Osteoblast (primary cell): Measurements from ENCODE around the gene LRRC4B. TPM values are rescaled to one million over a fixed set of nuclear protein-coding genes. Genes with fewer than 3 reads are reported as not detected.

Experiments
- DNase-seq: peaks from one replicate; pipeline ENCODE4 v3.0.0; 2011; ENCODE audit warnings: low spot score, mixed read lengths; ENCODE audit not compliant: insufficient read length; ENCODE audit errors: missing footprints
- H2AFZ ChIP-seq: 2 replicates; pipeline ENCODE4 v1.6.0; 2011; ENCODE audit warnings: mild to moderate bottlenecking, low read length
- H3K27ac ChIP-seq: 2 replicates; pipeline ENCODE4 v1.5.1; 2011; ENCODE audit warnings: mild to moderate bottlenecking, low read depth, low read length, moderate library complexity
- H3K27me3 ChIP-seq: 2 replicates; pipeline ENCODE4 v1.6.0; 2012; ENCODE audit warnings: mild to moderate bottlenecking, control low read depth, inconsistent platforms, low read length, moderate library complexity; ENCODE audit not compliant: insufficient read depth
- H3K36me3 ChIP-seq: 2 replicates; pipeline ENCODE4 v1.5.1; 2011; ENCODE audit warnings: mild to moderate bottlenecking, low read length, control low read depth, moderate library complexity; ENCODE audit not compliant: insufficient read depth
- H3K4me1 ChIP-seq: 2 replicates; pipeline ENCODE4 v1.5.1; 2011; ENCODE audit warnings: mild to moderate bottlenecking, low read length, control low read depth, moderate library complexity; ENCODE audit not compliant: insufficient read depth
- H3K4me2 ChIP-seq: 2 replicates; pipeline ENCODE4 v1.6.0; 2011; ENCODE audit warnings: mild to moderate bottlenecking, low read length; ENCODE audit not compliant: insufficient read depth
- H3K4me3 ChIP-seq: fragments of 200-600 bp; sonication (generic); 3 replicates; pipeline ENCODE4 v1.5.1; 2012; ENCODE audit warnings: mild to moderate bottlenecking, low read length, inconsistent platforms; ENCODE audit not compliant: insufficient read depth
- H3K79me2 ChIP-seq: 2 replicates; pipeline ENCODE4 v1.6.0; 2012; ENCODE audit warnings: mild to moderate bottlenecking, low read length, control low read depth, inconsistent platforms; ENCODE audit not compliant: insufficient read depth
- H3K9me3 ChIP-seq: 2 replicates; pipeline ENCODE4 v1.5.1; 2011; ENCODE audit warnings: low read depth, low read length, control low read depth
- H4K20me1 ChIP-seq: 2 replicates; pipeline ENCODE4 v1.6.0; 2012; ENCODE audit warnings: mild to moderate bottlenecking, low read length, control low read depth; ENCODE audit not compliant: insufficient read depth
- total RNA-seq: library from RNA; depleted of rRNA; stranded (reverse); fragments of >200 nt; gene quantifications from 2 replicates; pipeline ENCODE4 v1.2.3, GENCODE V29; 2012
- TF ChIP-seq, protein P1 (sequence below): IDR thresholded peaks from 2 replicates; pipeline ENCODE4 v1.5.1; 2011; ENCODE audit warnings: mild to moderate bottlenecking, low read depth, low read length, moderate library complexity; ENCODE audit errors: extremely low read depth

LRRC4B gene
- total RNA-seq, 1 donor = not detected

- Histone ChIP-seq H4K20me1 (no peaks in the 10 kb centered on the region), H3K4me1 (no peaks in the 10 kb centered on the region), H3K4me2 (no peak overlapping the region), H2AFZ (no peak overlapping the region), H3K36me3 (no peaks in the 10 kb centered on the region), H3K27me3 (peaks cover 11% of the 10 kb centered on the region), H3K9me3 (no peaks in the 10 kb centered on the region), H3K27ac (no peak overlapping the region), H3K4me3 (no peak overlapping the region), H3K79me2 (no peaks in the 10 kb centered on the region)
- TF ChIP-seq, protein P1, sequence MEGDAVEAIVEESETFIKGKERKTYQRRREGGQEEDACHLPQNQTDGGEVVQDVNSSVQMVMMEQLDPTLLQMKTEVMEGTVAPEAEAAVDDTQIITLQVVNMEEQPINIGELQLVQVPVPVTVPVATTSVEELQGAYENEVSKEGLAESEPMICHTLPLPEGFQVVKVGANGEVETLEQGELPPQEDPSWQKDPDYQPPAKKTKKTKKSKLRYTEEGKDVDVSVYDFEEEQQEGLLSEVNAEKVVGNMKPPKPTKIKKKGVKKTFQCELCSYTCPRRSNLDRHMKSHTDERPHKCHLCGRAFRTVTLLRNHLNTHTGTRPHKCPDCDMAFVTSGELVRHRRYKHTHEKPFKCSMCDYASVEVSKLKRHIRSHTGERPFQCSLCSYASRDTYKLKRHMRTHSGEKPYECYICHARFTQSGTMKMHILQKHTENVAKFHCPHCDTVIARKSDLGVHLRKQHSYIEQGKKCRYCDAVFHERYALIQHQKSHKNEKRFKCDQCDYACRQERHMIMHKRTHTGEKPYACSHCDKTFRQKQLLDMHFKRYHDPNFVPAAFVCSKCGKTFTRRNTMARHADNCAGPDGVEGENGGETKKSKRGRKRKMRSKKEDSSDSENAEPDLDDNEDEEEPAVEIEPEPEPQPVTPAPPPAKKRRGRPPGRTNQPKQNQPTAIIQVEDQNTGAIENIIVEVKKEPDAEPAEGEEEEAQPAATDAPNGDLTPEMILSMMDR = no peak
- no peak for DNase-seq
These were observed 34.3 kb upstream of the LRRC4B start for GRCh38 chr19:50602496-50602895.

GRCh38 chr19:50602089-50602422 is 33.8 kb upstream of the LRRC4B start:
- Histone ChIP-seq H2AFZ (no peak overlapping the region), H3K27me3 (peaks cover 11% of the 10 kb centered on the region), H3K4me1 (no peaks in the 10 kb centered on the region), H3K27ac (no peak overlapping the region), H3K9me3 (no peaks in the 10 kb centered on the region), H3K4me3 (no peak overlapping the region), H4K20me1 (no peaks in the 10 kb centered on the region), H3K36me3 (no peaks in the 10 kb centered on the region), H3K4me2 (no peak overlapping the region), H3K79me2 (no peaks in the 10 kb centered on the region)
- DNase-seq = no peak
- TF ChIP-seq, protein P1 = no peak

- Histone ChIP-seq H4K20me1 (no peaks in the 10 kb centered on the region), H3K79me2 (no peaks in the 10 kb centered on the region), H3K4me3 (no peak overlapping the region), H3K4me2 (no peak overlapping the region), H3K9me3 (no peaks in the 10 kb centered on the region), H3K36me3 (no peaks in the 10 kb centered on the region), H3K4me1 (no peaks in the 10 kb centered on the region), H3K27ac (no peak overlapping the region), H2AFZ (no peak overlapping the region), H3K27me3 (peaks cover 11% of the 10 kb centered on the region)
- DNase-seq = no peak
- TF ChIP-seq, protein P1 = no peak
These were observed 33.3 kb upstream of the LRRC4B start for GRCh38 chr19:50601407-50602088.

GRCh38 chr19:50599427-50599826 is 31.2 kb upstream of the LRRC4B start:
- H3K27ac ChIP-seq = no peak overlapping the region
- H3K36me3 ChIP-seq = no peaks in the 10 kb centered on the region
- no peaks in the 10 kb centered on the region for H4K20me1 ChIP-seq
- no peak for DNase-seq
- peaks cover 11% of the 10 kb centered on the region for H3K27me3 ChIP-seq
- no peak overlapping the region for H3K4me3 ChIP-seq
- no peaks in the 10 kb centered on the region for H3K79me2 ChIP-seq
- no peak overlapping the region for H3K4me2 ChIP-seq
- no peaks in the 10 kb centered on the region for H3K9me3 ChIP-seq
- H2AFZ ChIP-seq = no peak overlapping the region
- no peaks in the 10 kb centered on the region for H3K4me1 ChIP-seq
- TF ChIP-seq, protein P1 = no peak
